ENCODE measurements around the gene TDRD1.
A peak's percentile ranks its signal among the peaks of the same experiment; 100 is the strongest.
"Not testable (repeated sequence)": the region's sequence is repeated elsewhere in the genome, so short reads cannot be mapped to it uniquely, and the experiment has no call there.

Gene TDRD1

DNA sequence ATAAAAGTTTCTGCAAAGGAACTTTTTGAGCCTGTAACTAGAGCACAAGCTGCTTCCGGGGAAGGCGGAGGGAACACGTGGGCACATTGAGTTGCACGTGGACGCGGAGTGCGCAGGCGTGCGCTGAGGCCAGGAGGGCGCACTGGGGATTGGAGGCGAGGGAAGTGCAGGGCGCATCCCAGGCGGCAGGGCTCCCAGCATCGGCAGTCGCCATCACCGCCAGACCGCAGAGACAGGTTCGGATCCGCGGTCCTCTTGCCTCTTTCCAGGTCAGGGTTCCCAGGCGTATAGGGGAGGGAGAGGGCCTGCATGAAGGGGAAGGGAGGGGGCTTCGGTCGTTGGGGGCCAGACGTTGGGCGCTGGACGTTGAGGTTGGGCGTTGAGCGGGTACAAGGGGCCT lies at the start of gene TDRD1:
Gene TDRD1 (plus strand): TSS at position 206 of the 400 bp plus-strand sequence. CDS start 8,479 bp downstream, outside the sequence.
- DNase-seq, result no peak

GRCh38 chr10:114131094-114131493 lies 48.1 kb upstream of the TDRD1 start:
- no peak for DNase-seq

DNA sequence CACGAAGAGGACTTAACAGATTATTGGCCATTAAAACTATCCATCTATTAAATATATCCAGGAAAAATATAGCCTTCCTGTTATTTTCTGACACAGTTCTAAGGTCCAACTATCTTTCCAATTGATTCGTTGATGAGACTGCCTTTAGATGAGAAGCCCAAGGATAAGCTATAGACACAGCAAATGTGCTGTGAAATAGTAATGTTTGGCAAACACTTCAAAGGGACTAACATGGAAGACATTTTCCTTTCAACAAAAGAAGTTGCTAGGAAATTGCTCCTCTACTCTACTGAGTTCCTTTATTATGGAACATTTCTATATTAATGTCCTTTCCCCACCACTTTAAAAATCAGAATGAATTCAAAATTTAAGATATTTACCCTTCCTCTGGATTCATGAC lies 43.7 kb upstream of the TDRD1 start:
- DNase-seq, result no peak

DNA sequence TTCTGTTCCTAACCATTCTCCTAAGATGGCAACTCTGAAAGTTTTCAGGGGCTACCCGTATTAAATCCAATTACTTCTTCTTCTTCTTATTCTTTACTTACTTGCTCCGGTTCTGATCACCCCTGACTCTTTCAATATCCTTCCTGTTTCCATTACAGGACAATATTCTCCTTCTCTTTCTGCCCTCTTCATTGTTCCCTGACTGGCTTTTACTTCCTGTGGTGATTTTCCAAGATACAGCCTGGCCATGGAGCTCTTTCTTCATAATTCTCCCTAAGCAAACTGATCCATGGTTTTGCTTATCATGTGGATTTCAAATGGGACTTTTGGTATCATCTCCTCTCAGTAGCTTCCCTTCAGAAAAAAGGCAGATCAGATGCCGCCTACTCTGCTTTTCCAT lies 40.6 kb upstream of the TDRD1 start:
- DNase-seq, result no peak

GRCh38 chr10:114140036-114140435 lies 39.1 kb upstream of the TDRD1 start:
- DNase-seq, result no peak

DNA sequence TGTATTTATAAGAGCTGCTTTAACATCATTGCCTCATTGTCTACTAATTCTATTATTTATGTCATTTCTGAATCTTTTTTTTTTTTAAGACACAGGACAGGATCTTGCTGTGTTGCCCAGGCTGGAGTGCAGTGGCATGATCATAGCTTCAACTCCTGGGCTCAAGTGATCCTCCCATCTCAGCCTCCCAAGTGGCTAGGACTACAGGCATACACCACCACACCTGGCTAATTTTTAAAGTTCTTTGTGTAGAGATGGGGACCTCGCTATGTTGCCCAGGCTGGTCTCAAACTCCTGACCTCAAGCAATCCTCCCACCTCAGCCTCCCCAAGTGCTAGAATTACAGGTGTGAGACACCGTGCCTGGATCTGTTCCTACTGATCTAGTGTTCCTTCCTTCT lies 38.3 kb upstream of the TDRD1 start:
- not testable (repeated sequence) for DNase-seq

DNA sequence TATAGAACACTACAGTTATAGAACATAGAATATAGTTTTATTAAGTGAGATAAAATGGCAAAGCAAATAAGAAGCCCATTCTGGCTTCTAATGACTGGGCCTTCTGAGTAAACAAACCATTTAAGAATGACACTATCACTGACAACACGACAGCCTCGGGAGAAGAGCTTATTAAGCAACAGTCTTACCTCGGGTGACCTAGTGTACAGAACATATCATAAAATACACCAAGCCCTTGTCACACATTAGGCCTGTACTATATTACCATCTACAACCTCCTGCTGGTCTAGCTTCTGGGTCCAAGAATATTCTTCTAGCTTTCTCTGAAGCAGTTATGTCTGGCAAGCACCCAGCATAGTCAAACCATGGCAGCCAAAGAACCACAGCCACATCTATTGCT lies 37.1 kb upstream of the TDRD1 start:
- peak; percentile 4 for DNase-seq

GRCh38 chr10:114143160-114143559 lies 36.0 kb upstream of the TDRD1 start:
- DNase-seq, result no peak

- not testable (repeated sequence) for DNase-seq
Observed at GRCh38 chr10:114149476-114149875, 29.7 kb upstream of the TDRD1 start.

- DNase-seq, result no peak
Observed at GRCh38 chr10:114151486-114151885, 27.7 kb upstream of the TDRD1 start.

- DNase-seq, result no peak
Observed at GRCh38 chr10:114151892-114152291, 27.3 kb upstream of the TDRD1 start.

GRCh38 chr10:114157912-114158311 lies 21.2 kb upstream of the TDRD1 start:
- DNase-seq, result no peak

DNA sequence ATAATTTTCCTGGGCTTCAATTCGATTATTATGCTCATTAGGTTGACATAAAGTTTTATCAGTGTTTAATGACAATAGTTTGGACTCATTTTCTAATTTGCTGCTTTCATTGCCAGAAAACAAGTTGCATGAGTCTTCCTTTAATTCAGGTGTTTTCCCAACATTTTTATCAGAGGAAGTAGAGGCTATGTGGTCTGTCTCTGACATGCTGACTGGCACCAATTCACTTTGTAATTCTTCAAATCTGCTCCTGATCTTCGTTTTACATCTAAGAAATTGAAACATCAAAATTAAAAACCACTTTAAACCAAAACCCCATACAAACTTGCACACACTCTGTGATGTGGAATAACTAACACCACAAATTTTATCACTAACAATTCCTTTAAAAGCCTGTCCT lies 16.1 kb upstream of the TDRD1 start:
- DNase-seq, result no peak

DNA sequence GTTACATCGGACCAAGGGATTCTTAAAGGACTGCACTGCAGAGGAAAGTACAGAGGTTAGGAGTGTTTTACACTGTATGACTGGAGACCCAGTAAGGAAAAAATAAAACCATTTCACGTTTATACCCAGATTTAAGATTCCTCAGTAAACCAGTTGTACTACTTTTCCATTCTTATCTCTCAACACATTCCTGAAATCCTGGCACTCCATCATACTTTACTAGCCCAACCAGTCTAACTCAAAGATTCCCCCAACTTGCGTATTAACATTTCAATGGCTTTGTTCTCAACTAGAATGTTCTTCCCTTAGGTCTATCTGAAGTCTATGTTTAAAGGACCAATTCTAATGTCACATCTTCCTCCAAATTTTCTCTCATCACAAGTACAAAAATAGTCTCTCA lies 13.1 kb upstream of the TDRD1 start:
- no peak for DNase-seq

GRCh38 chr10:114166494-114166893 lies 12.7 kb upstream of the TDRD1 start:
- no peak for DNase-seq

DNA sequence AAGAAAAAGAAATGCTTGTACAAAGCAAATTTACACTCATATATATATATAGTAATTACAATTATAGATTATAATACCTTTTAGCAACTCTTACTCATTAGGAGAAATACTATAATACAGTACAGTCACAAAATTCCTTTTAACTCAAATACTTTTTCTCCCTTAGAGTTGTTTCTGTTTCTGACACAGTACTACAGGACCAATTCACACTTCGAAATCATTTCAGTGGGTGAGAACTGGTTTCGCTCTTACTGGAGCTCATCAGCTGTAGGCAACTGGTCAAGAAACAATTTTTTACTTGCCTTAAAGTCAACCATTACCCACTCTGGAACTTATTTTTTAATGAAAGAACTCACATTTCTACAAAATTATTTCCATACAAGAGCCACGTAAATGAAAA lies 11.2 kb upstream of the TDRD1 start:
- no peak for DNase-seq

DNA sequence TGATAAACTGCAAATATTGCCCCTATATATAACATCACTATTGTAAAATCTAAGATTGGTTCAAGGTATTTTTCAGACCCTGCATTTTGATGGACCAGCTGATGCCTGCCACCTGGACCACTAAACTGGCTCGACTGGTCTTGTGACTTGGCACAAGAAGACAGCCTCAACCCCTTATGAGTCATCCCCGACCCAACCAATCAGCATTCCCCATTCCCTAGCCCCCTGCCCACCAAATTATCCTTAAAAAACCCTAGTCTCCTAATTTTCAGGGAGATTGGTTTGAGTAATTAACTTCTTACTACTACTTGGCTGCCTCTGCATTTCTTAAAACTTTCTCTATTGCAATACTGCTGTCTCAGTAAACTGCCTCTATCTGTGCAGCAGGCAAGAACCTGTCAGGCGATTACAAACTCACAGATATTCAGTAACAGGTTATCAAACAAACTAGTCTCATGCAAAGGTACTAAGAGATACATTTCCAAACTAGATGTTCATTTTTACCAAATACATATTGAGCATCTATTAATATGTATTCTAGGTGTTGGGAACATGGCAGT lies 10.6 kb upstream of the TDRD1 start:
- DNase-seq, result no peak

DNA sequence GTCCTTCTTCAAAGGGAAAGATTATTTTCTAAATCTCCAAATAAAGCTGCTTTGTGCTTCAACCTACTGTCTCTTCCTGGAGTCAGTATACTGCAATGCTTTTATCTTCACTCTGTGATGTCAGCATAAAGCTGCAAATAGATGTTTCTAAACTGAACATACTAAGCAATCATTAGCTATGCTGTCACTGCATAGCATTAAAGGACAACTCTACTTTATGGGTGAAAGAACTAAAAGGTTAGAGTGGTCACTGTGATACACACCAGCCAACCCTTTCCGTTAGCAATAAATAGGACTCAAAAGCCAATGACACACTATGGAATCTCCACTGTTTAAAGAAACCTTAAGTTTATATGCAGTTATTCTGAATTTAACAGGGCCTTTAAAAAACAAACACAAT lies 6.9 kb upstream of the TDRD1 start:
- DNase-seq, result no peak

- DNase-seq, result no peak
Observed at GRCh38 chr10:114172776-114173602, 6.2 kb upstream of the TDRD1 start.

GRCh38 chr10:114173603-114173920 lies 5.6 kb upstream of the TDRD1 start:
- DNase-seq, result no peak

DNA sequence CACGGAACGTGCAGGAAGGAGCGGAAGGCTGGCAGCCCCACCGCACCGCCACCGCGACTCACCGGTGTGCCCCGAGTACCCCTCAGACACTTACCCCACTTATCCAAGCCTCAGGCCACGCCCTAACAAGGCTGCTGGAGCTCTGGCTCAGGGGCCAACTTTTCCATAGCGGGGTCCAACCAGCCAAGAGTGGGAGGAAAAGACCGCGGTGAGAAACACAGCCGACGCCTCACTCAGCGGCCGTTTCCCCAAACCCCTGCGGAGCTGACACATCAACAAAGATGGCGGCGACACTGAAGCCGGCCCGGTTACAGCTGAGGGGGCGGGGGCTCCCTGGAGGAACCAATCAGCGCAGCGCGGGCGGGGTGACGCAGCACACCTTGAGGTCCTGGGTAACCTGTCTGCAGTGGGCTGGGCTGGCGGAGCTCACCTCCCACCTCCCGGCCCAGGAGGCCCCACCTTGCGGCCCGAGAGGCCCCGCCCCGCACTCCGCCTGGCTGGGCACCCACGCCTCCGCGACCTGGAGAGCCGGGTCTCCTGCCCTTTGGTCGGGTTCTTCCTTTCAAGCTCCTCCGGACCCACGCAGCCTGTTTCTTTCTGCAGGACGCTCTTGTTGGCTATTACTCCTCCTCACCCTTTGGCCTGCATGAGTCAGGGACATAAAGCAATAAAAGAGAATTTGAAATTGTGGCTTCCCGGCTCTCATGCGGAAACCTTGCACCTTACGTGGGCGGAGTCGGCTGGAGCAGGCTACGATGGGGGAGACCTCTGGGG lies 5.0 kb upstream of the TDRD1 start, which contains the start of gene CCDC186:
Gene CCDC186 (minus strand): TSS at position 283 of the 774 bp plus-strand sequence. CDS start 10,935 bp downstream, outside the sequence.
- DNase-seq, result peak; percentile 80

GRCh38 chr10:114174695-114175188 lies 4.4 kb upstream of the TDRD1 start:
- peak; percentile 46 for DNase-seq

DNA sequence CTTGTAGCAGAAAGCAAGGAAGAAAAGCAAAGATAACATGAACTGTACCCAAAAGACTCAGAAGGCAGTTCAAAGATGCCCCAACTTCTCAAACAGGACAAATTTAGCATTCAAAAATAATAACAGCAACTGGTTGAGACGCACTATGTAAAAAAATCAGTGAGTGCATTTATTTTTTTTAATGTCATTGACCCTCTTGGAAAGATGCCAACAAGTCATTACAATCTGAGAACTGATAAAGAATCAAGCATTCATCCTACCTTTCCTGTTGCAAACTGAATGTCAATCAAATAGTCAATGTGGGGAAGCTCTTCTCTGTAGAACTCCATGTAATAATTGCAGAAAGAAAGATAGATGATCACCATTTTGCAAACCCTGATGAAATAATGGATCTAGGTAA lies 3.5 kb upstream of the TDRD1 start:
- no peak for DNase-seq

DNA sequence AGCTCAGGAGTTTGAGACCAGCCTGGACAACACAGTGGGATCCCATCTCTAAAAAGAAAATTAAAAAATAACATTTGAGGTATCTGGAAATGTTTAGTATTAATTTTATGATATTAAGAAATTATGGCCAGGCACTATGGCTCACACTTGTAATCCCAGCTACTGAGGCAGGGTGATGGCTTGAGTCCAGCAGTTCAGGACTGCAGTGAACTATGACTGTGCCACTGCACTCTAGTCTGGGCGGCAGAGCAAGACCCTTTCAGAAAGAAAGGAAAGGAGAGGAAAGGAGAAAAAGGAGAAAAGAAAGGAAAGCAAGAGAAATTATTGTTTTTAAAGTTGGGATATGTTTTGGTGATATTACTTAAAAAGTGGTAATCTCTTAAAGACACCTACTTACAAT lies 2.6 kb upstream of the TDRD1 start:
- no peak for DNase-seq

All from NCI-H2227 treated with DMSO at 0.1 percent for 48 hours (cell line).